ENCODE results near the gene RBPJ. TPM values are rescaled to one million over a fixed set of nuclear protein-coding genes. Genes with fewer than 3 reads are reported as not detected.

The RBPJ gene
- polyA plus RNA-seq, 1 of the 3 experiments (the other 2 are of a cell fraction), result 13.8 TPM

GRCh38 chr4:26284536-26284935 lies 36.3 kb upstream of the RBPJ start (continued):
- no peak for TF ChIP-seq REST (IDR thresholded peaks at IDR 0.05; ENCODE audit: low read depth, low read length)

GRCh38 chr4:26285272-26285671 lies 35.5 kb upstream of the RBPJ start:
- no peak overlapping the region for H3K27ac ChIP-seq (ENCODE audit: low read depth in 2 of 2, low read length in 1 of 2)
- no peaks in the 10 kb centered on the region for H3K79me2 ChIP-seq (ENCODE audit: insufficient read depth)
- H3K9ac ChIP-seq, result no peak overlapping the region
- H3K9me3 ChIP-seq, result no peaks in the 10 kb centered on the region
- CTCF ChIA-PET, result no interaction called here
- H3K4me3 ChIP-seq (ENCODE audit: low read depth in 2 of 2, low read length in 1 of 2), result no peak overlapping the region
- H3F3A ChIP-seq (replicated peaks; ENCODE audit: insufficient read depth), result no peaks in the 10 kb centered on the region
- H4K20me1 ChIP-seq (ENCODE audit: insufficient read depth), result no peaks in the 10 kb centered on the region
- no peaks in the 10 kb centered on the region for H3K36me3 ChIP-seq (replicated peaks in 1 of 2; ENCODE audit: control insufficient read depth in 1 of 2, insufficient read depth in 2 of 2, low read length in 1 of 2)
- TF ChIP-seq ZBTB33 (IDR thresholded peaks at IDR 0.05; ENCODE audit: borderline replicate concordance, low read depth), result no peak
- TF ChIP-seq GATA2 (CRISPR knock-in tag; IDR thresholded peaks at IDR 0.05), result no peak
- TF ChIP-seq RXRA (IDR thresholded peaks at IDR 0.05; ENCODE audit: borderline replicate concordance, low read depth), result no peak
- no peak for TF ChIP-seq CTCF (IDR thresholded peaks at IDR 0.05)
- no peak for TF ChIP-seq RAD21 (IDR thresholded peaks at IDR 0.05; ENCODE audit: low read length)
- TF ChIP-seq USF2 (IDR thresholded peaks at IDR 0.05; ENCODE audit: borderline replicate concordance, low read depth, low read length), result no peak
- TF ChIP-seq EZH2phosphoT487 (IDR thresholded peaks at IDR 0.05; ENCODE audit: borderline replicate concordance, low read depth), result no peak
- no peak for TF ChIP-seq POLR2AphosphoS5 (IDR thresholded peaks at IDR 0.05; ENCODE audit: low read depth, low read length)
- no peak for TF ChIP-seq EP300 (IDR thresholded peaks at IDR 0.05; ENCODE audit: borderline replicate concordance in 1 of 2, low read depth in 1 of 2, low read length in 1 of 2)
- no peak for TF ChIP-seq PBX3 (IDR thresholded peaks at IDR 0.05)
- no peak for TF ChIP-seq GABPA (IDR thresholded peaks at IDR 0.05; ENCODE audit: low read depth)
- no peak for TF ChIP-seq FOXM1 (IDR thresholded peaks at IDR 0.05; ENCODE audit: low read depth)
- no peak for TF ChIP-seq FOSL2 (IDR thresholded peaks at IDR 0.05; ENCODE audit: borderline replicate concordance, low read depth)
- TF ChIP-seq MEF2A (IDR thresholded peaks at IDR 0.05; ENCODE audit: borderline replicate concordance, low read depth), result no peak
- no peak for TF ChIP-seq YY1 (IDR thresholded peaks at IDR 0.05; ENCODE audit: low read depth)
- TF ChIP-seq CHD2 (IDR thresholded peaks at IDR 0.05; ENCODE audit: low read length, partially characterized antibody), result no peak
- TF ChIP-seq NRF1 (IDR thresholded peaks at IDR 0.05; ENCODE audit: low read depth, low read length), result no peak
- no peaks in the 10 kb centered on the region for H3K9me2 ChIP-seq
- POLR2A ChIA-PET, result no interaction called here
- no peak overlapping the region for H3K4me2 ChIP-seq
- H3K4me1 ChIP-seq (ENCODE audit: control insufficient read depth in 1 of 2, insufficient read depth in 2 of 2, low read depth in 1 of 2, low read length in 1 of 2), result no peaks in the 10 kb centered on the region
- no peaks in the 10 kb centered on the region for H3K27me3 ChIP-seq (ENCODE audit: insufficient read depth)
- no peak overlapping the region for H2AFZ ChIP-seq (ENCODE audit: low read depth)
- 88% methylated on average over 4 of the region's 4 CpGs for WGBS (ENCODE audit: low lambda C conversion rate)
- no peak for DNase-seq
